NCI-H2196 treated with DMSO at 0.1 percent for 48 hours (cell line): ENCODE measurements around the gene ABCB11.

Experiments used
- DNase-seq: peaks from one replicate; lab custom pipeline; 2025; ENCODE audit not compliant: unreplicated experiment; lab: John Stamatoyannopoulos, UW

ABCB11 gene

GRCh38 chr2:169010633-169011460 lies 20.3 kb downstream of the ABCB11 start:
- no peak for DNase-seq

DNA sequence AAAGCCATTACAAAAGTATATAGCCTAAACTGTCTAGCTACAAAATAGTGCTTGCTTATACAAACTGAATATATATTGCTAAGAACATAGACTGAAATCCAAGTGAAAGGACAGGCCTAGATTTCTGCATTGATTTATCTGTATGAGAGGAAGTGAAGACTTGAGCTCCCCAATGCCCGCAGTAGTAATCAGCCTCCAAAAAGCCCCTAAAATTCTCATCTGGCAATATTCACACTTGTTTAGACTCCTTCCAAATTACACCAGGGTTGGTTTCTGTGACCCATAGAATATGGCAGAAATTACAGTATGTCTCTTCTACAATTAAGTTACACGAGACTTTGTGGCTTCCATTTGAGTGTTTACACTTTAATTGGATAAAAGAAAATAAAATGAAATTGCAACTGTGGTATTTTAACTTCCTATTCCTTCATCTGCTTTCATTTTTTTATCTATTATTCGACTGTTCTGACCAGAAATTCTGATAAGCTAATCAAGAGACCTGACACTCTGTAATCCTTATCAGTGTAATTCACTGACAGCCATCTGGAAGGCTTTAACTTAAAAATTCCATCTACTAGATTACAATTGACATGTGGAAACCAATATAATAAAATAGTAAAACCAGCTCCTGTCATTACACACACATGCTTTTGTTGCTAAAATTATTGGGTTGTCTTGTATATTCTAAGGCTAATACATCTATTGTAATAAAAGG lies 21.1 kb downstream of the ABCB11 start:
- no peak for DNase-seq

- DNase-seq: no peak
Measured at GRCh38 chr2:169007941-169008340, 23.2 kb downstream of the ABCB11 start.

GRCh38 chr2:169007356-169007755 lies 23.8 kb downstream of the ABCB11 start:
- DNase-seq: no peak

- DNase-seq: no peak
Measured at GRCh38 chr2:169006665-169007064, 24.5 kb downstream of the ABCB11 start.

DNA sequence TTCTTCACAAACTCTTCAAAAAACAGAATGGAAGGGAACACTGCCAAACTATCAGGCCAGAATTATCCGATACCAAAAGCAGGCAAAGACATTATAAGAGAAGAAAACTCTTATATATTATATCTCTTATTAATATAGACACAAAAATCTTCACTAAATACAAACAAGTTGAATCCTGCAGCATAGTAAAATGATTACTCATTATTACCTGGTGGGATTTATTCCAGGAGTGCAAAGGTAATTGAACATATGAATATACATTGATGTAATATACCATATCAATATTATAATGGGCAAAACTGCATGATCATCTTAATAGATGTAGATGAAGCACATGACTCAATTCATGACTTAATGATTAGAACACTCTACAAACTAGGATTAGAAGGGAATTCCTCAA lies 25.1 kb downstream of the ABCB11 start:
- DNase-seq: no peak

- DNase-seq: no peak
Measured at GRCh38 chr2:169005080-169005598, 26.0 kb downstream of the ABCB11 start.

- no peak for DNase-seq
Measured at GRCh38 chr2:169002161-169002738, 28.9 kb downstream of the ABCB11 start.

GRCh38 chr2:169001116-169001815 lies 29.9 kb downstream of the ABCB11 start:
- no peak for DNase-seq

- DNase-seq: no peak
Measured at GRCh38 chr2:168999668-169000213, 31.4 kb downstream of the ABCB11 start.

GRCh38 chr2:168998609-168999211 lies 32.4 kb downstream of the ABCB11 start:
- no peak for DNase-seq

DNA sequence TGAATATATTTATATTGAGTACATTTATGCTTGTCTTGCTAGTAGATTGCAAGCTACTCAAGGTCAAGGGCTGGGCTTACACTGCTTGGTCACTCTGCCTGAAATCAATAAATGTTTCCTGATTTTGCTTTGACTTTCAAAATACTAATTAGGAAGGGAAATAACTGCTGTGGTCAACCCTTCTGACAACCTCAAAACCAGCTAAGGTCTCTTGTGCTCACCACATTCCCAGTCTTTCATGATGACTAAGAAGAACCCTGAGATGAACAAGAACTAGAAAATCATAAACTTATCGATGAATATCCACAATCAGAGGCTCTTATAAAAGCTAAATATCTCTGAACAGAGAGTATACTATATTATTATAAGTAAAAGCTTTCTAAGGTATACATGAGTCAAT lies 33.3 kb downstream of the ABCB11 start:
- no peak for DNase-seq

- no peak for DNase-seq
Measured at GRCh38 chr2:168997118-168997521, 34.0 kb downstream of the ABCB11 start.

- DNase-seq: no peak
Measured at GRCh38 chr2:168995744-168996143, 35.4 kb downstream of the ABCB11 start.

- no peak for DNase-seq
Measured at GRCh38 chr2:168993538-168993937, 37.6 kb downstream of the ABCB11 start.

GRCh38 chr2:168992591-168993349 lies 38.4 kb downstream of the ABCB11 start:
- no peak for DNase-seq

DNA sequence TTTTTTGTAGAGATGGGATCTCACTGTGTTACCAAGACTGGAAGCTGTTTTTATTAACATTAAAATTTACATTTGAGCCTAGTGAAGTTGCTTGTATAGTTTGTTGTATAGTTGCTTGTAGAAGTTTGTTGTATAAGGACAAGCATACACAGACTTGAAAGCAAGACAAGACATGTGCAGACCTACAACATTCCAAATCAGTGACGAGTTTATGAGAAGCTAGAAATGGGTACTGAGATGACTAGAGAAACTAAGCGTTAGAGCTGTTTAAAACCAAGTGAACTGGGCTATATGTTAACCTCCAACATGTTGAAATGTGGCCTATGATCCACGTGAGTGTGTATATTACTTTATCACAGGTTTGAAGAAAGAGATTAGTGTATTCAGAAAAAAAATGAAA lies 39.1 kb downstream of the ABCB11 start:
- no peak for DNase-seq

DNA sequence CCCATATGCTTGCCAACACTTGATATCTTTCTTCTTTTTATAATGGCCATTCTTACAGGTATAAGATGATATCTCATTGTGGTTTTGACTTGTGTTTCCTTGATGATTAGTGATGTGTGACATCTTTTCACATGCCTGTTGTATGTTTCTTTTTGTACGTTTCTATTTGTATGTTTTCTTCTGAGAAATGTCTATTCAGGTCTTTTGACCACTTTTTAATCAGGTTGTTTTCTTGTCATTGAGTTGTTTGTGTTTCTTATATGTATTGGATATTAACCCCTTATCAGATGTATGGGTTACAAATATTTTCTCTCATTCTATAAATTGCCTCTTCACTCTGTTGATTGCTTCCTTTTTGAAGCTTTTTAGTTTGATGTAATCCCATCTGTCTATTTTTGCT lies 42.4 kb downstream of the ABCB11 start:
- DNase-seq: no peak

DNA sequence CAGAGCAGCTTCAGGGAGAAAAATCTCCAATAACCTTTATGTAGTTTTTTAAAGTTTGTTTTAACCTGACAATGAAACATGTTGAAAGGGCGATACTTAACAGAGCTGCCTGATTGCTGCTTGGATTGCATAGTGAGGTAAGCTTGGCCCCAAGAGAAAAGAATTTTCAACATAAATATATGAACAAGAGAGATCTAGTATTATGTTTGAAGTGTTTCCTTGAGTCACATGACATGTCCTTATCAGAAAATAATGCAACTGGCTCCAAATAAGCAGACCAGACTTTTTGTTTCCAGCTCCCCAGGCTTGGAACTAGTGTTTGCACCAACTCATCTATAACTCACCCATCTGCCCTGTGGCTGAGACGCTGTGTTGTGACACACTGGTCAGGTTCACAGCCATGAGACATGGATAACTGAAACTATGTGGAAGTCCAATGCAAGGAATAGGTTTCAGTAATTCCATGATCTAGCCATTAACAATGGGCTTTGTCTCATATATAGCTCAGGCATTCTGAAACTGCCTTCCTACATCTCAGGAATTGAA lies 44.7 kb downstream of the ABCB11 start:
- no peak for DNase-seq

DNA sequence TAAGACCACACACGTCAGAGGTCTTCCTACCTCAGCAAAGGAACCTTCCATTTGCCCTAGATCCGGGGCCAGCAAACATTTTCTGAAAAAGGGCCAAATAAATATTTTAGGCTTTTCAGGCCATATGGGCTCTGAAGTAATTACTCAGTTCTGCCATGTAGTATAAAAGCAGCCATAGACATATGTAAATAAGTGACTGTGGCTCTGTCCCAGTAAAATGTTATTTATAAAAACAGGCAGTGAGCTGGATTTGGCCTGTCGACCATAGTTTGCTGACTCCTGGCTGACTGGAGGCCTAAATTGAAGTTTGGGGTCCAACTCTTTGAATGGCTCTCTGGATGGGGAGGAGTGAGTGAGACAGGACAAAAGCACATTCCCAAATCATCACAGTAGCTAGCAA lies 49.5 kb downstream of the ABCB11 start:
- no peak for DNase-seq
